Omental fat pad (tissue), 4 donors: Measurements from ENCODE around the gene LZTS2. TPM values are rescaled to one million over a fixed set of nuclear protein-coding genes. Genes with fewer than 3 reads are reported as not detected.
"Not testable (repeated sequence)": the region's sequence is repeated elsewhere in the genome, so short reads cannot be mapped to it uniquely, and the experiment has no call there.

Experiments
- ATAC-seq: fragments of 150-250 bp; one replicate; pipeline ENCODE4 v1.9.1; 2016; ENCODE audit warnings: mild to moderate bottlenecking, moderate library complexity; ENCODE audit not compliant: low FRiP score
- DNase-seq: peaks from one replicate; pipeline ENCODE4 v3.0.0-alpha.2; 2019; ENCODE audit warnings: low spot score
- CTCF ChIP-seq, 3 donors: fragments of 450-650 bp; IDR thresholded peaks; one replicate each; pipeline ENCODE4 v1.5.1; 2016 to 2017; ENCODE audit warnings: antibody characterized with exemption in 3 of 3, mild to moderate bottlenecking in 3 of 3, moderate library complexity in 2 of 3
- total RNA-seq, 4 donors: library from RNA; depleted of rRNA; stranded (reverse); fragments of >200 nt; gene quantifications; one replicate each; pipeline ENCODE4 v1.1.0, GENCODE V29; 2016

LZTS2 gene
- total RNA-seq, 4 donors from 2014 or later, result 59.4 to 98.0 (median 72.6) TPM

- TF ChIP-seq CTCF (IDR thresholded peaks at IDR 0.05), result no peak
- ATAC-seq (peak; percentile 87), DNase-seq (peak; percentile 96)
Observed at GRCh38 chr10:101031128-101031795, 31.7 kb downstream of the LZTS2 start, which contains the start of the genes PDZD7 and SFXN3. PDZD7 (minus strand) TSS chr10:101031129; CDS start chr10:101030219, 910 bp downstream. SFXN3 (plus strand) TSS chr10:101031234; CDS start chr10:101034695, 3,461 bp downstream.

DNA sequence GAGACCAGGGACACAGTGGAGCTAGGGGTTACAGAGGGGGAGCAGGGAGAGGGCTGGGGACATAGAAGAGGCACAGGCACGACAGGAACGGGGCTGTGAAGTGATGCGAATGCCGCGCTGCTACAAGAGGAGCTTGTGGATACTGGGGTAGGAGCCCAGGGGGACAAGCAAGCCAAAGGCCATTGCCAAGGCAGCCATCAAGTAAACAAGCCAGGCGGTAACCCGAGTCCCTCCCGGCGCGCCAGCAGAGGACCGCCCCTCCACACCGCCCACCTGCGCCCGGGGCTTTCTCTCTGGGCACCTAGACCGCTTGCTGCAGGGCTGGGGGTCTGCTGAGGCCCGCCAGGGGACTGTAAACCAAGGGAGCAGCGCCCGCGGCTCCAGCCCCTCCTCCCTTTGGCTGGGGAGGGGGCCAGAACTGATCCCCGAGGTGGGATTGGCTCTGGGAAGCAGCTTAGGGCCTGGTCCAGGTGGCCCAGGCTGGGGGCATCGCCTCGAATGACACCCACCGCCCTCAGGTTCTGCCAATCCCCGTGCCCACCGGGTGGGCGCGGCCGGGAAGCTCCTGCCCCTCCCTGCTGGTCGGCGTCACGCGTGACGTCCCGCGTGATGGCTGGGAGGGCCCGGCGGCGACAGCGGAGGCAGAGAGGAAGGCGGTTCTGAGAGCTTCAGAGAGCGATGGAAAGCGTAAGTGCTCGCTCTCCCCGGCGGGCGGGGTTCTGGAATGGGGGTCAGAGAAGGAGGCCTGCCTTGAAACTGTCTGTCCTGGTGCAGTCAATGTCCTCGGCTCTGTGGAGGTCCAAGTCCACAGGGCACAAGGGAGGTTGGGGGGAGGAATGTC, 32.4 kb downstream of the LZTS2 start:
- TF ChIP-seq CTCF (IDR thresholded peaks at IDR 0.05), result no peak
- peak; percentile 38 for ATAC-seq
- DNase-seq, result peak; percentile 58

GRCh38 chr10:101032637-101033224, 33.1 kb downstream of the LZTS2 start:
- peak; percentile 60 for ATAC-seq
- DNase-seq, result peak; percentile 46
- no peak for TF ChIP-seq CTCF (IDR thresholded peaks at IDR 0.05)

- ATAC-seq (no peak), DNase-seq (no peak)
- TF ChIP-seq CTCF (IDR thresholded peaks at IDR 0.05), result no peak
Observed at GRCh38 chr10:101033276-101033675, 33.7 kb downstream of the LZTS2 start.

DNA sequence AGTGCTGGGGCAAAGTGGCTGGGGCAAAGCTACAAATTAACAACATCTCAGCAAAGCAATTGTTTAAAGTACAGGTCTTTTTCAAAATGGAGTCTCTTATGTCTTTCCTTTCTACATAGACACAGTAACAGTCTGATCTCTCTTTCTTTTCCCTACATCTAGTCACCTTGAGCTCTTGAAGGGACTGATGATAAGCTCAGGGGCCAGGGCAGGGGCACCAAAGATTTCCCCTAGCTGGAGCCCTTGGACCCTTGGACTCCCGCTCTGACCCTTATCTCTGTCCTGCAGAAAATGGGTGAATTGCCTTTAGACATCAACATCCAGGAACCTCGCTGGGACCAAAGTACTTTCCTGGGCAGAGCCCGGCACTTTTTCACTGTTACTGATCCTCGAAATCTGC, 34.8 kb downstream of the LZTS2 start:
- ATAC-seq, DNase-seq: not testable (repeated sequence)

- ATAC-seq (no peak), DNase-seq (no peak)
- TF ChIP-seq CTCF (IDR thresholded peaks at IDR 0.05), result no peak
Observed at GRCh38 chr10:101035314-101035713, 35.7 kb downstream of the LZTS2 start.
